Cortex of kidney (tissue), 1 donor: ENCODE measurements around the gene VAMP2.

ENCODE experiments used
- DNase-seq: peaks from one replicate; lab custom pipeline; 2025; lab: John Stamatoyannopoulos, UW

The VAMP2 gene

GRCh38 chr17:8162233-8162996 is at the start of gene VAMP2:
Gene VAMP2 (minus strand): TSS chr17:8162948. CDS start chr17:8162879, 69 bp downstream.
- DNase-seq, result no peak

GRCh38 chr17:8210761-8211458 is 48.2 kb upstream of the VAMP2 start:
- DNase-seq, result no peak

- no peak for DNase-seq
These were observed 47.4 kb upstream of the VAMP2 start, which contains the start of gene AURKB for GRCh38 chr17:8209907-8210760. Gene AURKB (minus strand): TSS chr17:8210575. CDS start chr17:8210224, 351 bp downstream.

GRCh38 chr17:8206536-8206935 is 43.8 kb upstream of the VAMP2 start:
- no peak for DNase-seq

- no peak for DNase-seq
These were observed 42.2 kb upstream of the VAMP2 start for GRCh38 chr17:8204761-8205555.

GRCh38 chr17:8192070-8192815 is 29.5 kb upstream of the VAMP2 start:
- DNase-seq, result no peak

- no peak for DNase-seq
These were observed 27.8 kb upstream of the VAMP2 start for GRCh38 chr17:8190506-8190905.

GRCh38 chr17:8189711-8190477 is 27.1 kb upstream of the VAMP2 start, which contains the start of gene BORCS6:
Gene BORCS6 (minus strand): TSS chr17:8190180. CDS start chr17:8190140, 40 bp downstream.
- DNase-seq, result no peak

- no peak for DNase-seq
These were observed 26.4 kb upstream of the VAMP2 start for GRCh38 chr17:8189041-8189710.

GRCh38 chr17:8188263-8188839 is 25.6 kb upstream of the VAMP2 start:
- no peak for DNase-seq

- DNase-seq, result no peak
These were observed 24.9 kb upstream of the VAMP2 start for GRCh38 chr17:8187517-8188262.

GRCh38 chr17:8186787-8187516 is 24.2 kb upstream of the VAMP2 start:
- DNase-seq, result no peak

GRCh38 chr17:8186446-8186786 is 23.7 kb upstream of the VAMP2 start:
- DNase-seq, result no peak

GRCh38 chr17:8185582-8186445 is 23.1 kb upstream of the VAMP2 start:
- no peak for DNase-seq

GRCh38 chr17:8176998-8177731 is 14.4 kb upstream of the VAMP2 start:
- no peak for DNase-seq
